ENCODE measurements around the gene CCND3. TPM values are rescaled to one million over a fixed set of nuclear protein-coding genes. Genes with fewer than 3 reads are reported as not detected.

CCND3 gene
- total and polyA plus RNA-seq, 10 of the 15 experiments (the other 5 are each of a cell fraction or from before 2014, with no cell fraction given) = 6.0 to 86.4 (median 31.5) TPM

- ChIA-PET POLR2A (interaction anchor here (0.7 kb wide), 1 partner anchor 57 kb away, joined by 4 read pairs; no protein-coding TSS in a partner anchor), SMC1A (ENCODE audit: uncharacterized antibody, unreplicated experiment) (interaction anchor here (1.1 to 1.5 kb wide), 2 partner anchors 11 to 12 kb away, joined by 4 read pairs; no protein-coding TSS in a partner anchor), CTCF (no interaction called here), RAD21 (ENCODE audit: unreplicated experiment) (interaction anchor here (0.7 kb wide), 1 partner anchor 85 kb away, joined by 3 read pairs; no protein-coding TSS in a partner anchor)
- in situ Hi-C loops (cut with MboI) (no loop called here), intact Hi-C loops (cut with micrococcal nuclease; ENCODE audit: unreplicated experiment) (no loop called here)
- Histone ChIP-seq H3K36me3 (ENCODE audit: control insufficient read depth in 2 of 2, insufficient read depth in 2 of 2, low read length in 1 of 2) (no peaks in the 10 kb centered on the region), H3K9ac (ENCODE audit: control insufficient read depth, insufficient read depth, low read length) (no peak overlapping the region), H3K9me3 (replicated peaks; ENCODE audit: control insufficient read depth, insufficient read depth, low read length) (no peaks in the 10 kb centered on the region), H3K4me1 (ENCODE audit: control insufficient read depth, insufficient read depth, low read length) (no peaks in the 10 kb centered on the region), H3K4me2 (ENCODE audit: control insufficient read depth, insufficient read depth) (no peak overlapping the region), H3K79me2 (ENCODE audit: control insufficient read depth, insufficient read depth, low read length) (no peaks in the 10 kb centered on the region), H3K4me3 (no peak overlapping the region), H4K20me1 (ENCODE audit: control insufficient read depth, insufficient read depth) (no peaks in the 10 kb centered on the region), H2AFZ (ENCODE audit: control insufficient read depth, low read depth, low read length) (no peak overlapping the region), H3K27me3 (replicated peaks in 1 of 2; ENCODE audit: control insufficient read depth in 2 of 2, insufficient read depth in 2 of 2, low read length in 1 of 2) (no peaks in the 10 kb centered on the region), H3K27ac (ENCODE audit: control insufficient read depth, insufficient read depth) (no peak overlapping the region)
- no peak for DNase-seq (ENCODE audit: low read depth, low spot score)
- no TSS peak for BruUV-seq (replicated peaks)
- no peak for TF ChIP-seq ZBED1 (IDR thresholded peaks at IDR 0.05; ENCODE audit: borderline replicate concordance)
- no peak for TF ChIP-seq NFIC (IDR thresholded peaks at IDR 0.05; ENCODE audit: low read depth, low read length)
- TF ChIP-seq TARDBP (IDR thresholded peaks at IDR 0.05; ENCODE audit: borderline replicate concordance) = no peak
- TF ChIP-seq MAX (IDR thresholded peaks at IDR 0.05; ENCODE audit: low read depth, low read length) = no peak
- TF ChIP-seq SP1 (IDR thresholded peaks at IDR 0.05; ENCODE audit: low read depth, low read length) = no peak
- TF ChIP-seq ZZZ3 (IDR thresholded peaks at IDR 0.05; ENCODE audit: control insufficient read depth, insufficient read length, low read depth) = no peak
- TF ChIP-seq FOXK2 (IDR thresholded peaks at IDR 0.05) = no peak
- ATAC-seq = no peak
- no peak for FAIRE-seq
- WGBS (ENCODE audit: insufficient coverage, insufficient replicate concordance, low lambda C conversion rate, missing lambda C conversion rate) = 46% methylated on average over 2 of the region's 2 CpGs
Observed at GRCh38 chr6:41954668-41955067, 13.1 kb upstream of the CCND3 start.

DNA sequence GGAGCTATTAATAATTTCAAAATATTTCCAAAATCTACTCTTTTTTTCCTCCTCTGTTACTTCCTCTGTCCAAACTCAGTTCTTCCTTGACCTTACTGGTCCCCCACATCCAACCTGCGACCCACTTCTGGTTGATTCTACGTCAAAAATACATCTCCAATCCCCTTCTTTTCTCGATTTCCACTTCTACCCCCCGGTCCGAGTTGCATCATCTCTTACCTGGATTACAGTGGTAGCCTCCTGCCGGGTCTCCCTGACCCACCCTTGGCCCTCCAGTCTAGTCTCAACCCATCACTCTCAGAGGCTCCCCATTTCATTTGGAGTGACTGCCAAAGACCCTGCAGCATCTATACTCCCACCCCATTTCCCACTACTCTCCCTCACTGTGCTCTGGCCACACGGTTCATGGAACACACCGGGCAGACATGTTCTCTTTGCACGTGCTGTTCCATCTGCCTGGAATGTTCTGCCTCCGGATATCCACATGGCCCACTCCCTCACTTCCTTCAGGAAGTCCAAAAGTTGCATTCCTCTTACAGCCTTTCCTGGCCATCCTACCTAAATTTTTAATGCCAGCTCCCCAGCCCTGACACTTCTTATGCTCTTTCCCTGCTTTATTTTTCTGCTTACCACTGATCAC lies 6.1 kb upstream of the CCND3 start:
- BruUV-seq (replicated peaks) = no TSS peak
- ATAC-seq (no peak), DNase-seq (ENCODE audit: low read depth, low spot score) (no peak), FAIRE-seq (no peak)
- H2AFZ ChIP-seq (ENCODE audit: control insufficient read depth, low read depth, low read length) = no peak overlapping the region
- no peaks in the 10 kb centered on the region for H4K20me1 ChIP-seq (ENCODE audit: control insufficient read depth, insufficient read depth)
- 59% methylated on average over 10 of the region's 10 CpGs for WGBS (ENCODE audit: insufficient coverage, insufficient replicate concordance, low lambda C conversion rate, missing lambda C conversion rate)
- intact Hi-C loops (cut with micrococcal nuclease; ENCODE audit: unreplicated experiment) (no loop called here), in situ Hi-C loops (cut with MboI) (no loop called here)
- H3K9me3 ChIP-seq (replicated peaks; ENCODE audit: control insufficient read depth, insufficient read depth, low read length) = no peaks in the 10 kb centered on the region
- H3K4me2 ChIP-seq (ENCODE audit: control insufficient read depth, insufficient read depth) = no peak overlapping the region
- no peak overlapping the region for H3K27ac ChIP-seq (ENCODE audit: control insufficient read depth, insufficient read depth)
- ChIA-PET POLR2A (no interaction called here), SMC1A (ENCODE audit: uncharacterized antibody, unreplicated experiment) (no interaction called here), RAD21 (ENCODE audit: unreplicated experiment) (no interaction called here), CTCF (no interaction called here)
- no peak overlapping the region for H3K9ac ChIP-seq (ENCODE audit: control insufficient read depth, insufficient read depth, low read length)
- no peaks in the 10 kb centered on the region for H3K27me3 ChIP-seq (replicated peaks in 1 of 2; ENCODE audit: control insufficient read depth in 2 of 2, insufficient read depth in 2 of 2, low read length in 1 of 2)
- no peak overlapping the region for H3K4me3 ChIP-seq
- no peaks in the 10 kb centered on the region for H3K79me2 ChIP-seq (ENCODE audit: control insufficient read depth, insufficient read depth, low read length)
- H3K36me3 ChIP-seq (ENCODE audit: control insufficient read depth in 2 of 2, insufficient read depth in 2 of 2, low read length in 1 of 2) = no peaks in the 10 kb centered on the region
- no peaks in the 10 kb centered on the region for H3K4me1 ChIP-seq (ENCODE audit: control insufficient read depth, insufficient read depth, low read length)
- TF ChIP-seq CHD4 (IDR thresholded peaks at IDR 0.05) (no peak), JUNB (IDR thresholded peaks at IDR 0.05) (no peak), RELB (IDR thresholded peaks at IDR 0.05; ENCODE audit: low read depth) (no peak), BCL11A (IDR thresholded peaks at IDR 0.05; ENCODE audit: low read depth, low read length) (no peak), IRF5 (IDR thresholded peaks at IDR 0.05; ENCODE audit: borderline replicate concordance) (no peak), SREBF1 (IDR thresholded peaks at IDR 0.05; ENCODE audit: low read length) (no peak), HDAC6 (IDR thresholded peaks at IDR 0.05; ENCODE audit: unreplicated experiment) (no peak), CHD1 (IDR thresholded peaks at IDR 0.05; ENCODE audit: low read depth, low read length) (no peak), RAD21 (IDR thresholded peaks at IDR 0.05; ENCODE audit: insufficient read depth, low read depth, low read length) (no peak), BACH1 (IDR thresholded peaks at IDR 0.05; ENCODE audit: borderline replicate concordance) (no peak), ZBED1 (IDR thresholded peaks at IDR 0.05; ENCODE audit: borderline replicate concordance) (no peak), SMARCA5 (IDR thresholded peaks at IDR 0.05) (no peak)

All from GM12878 (cell line).